Hepatocyte (in vitro differentiated cells): ENCODE measurements around the gene FBXW2. TPM values are rescaled to one million over a fixed set of nuclear protein-coding genes. Genes with fewer than 3 reads are reported as not detected.

Source experiments
- DNase-seq: peaks from one replicate; pipeline ENCODE4 v3.0.0-alpha.2; 2016; ENCODE audit warnings: low spot score
- H2AFZ ChIP-seq: fragments of 200-600 bp; sonication (generic); 2 replicates; pipeline ENCODE4 v1.6.0; 2016; ENCODE audit warnings: antibody characterized with exemption, mild to moderate bottlenecking
- H3K27ac ChIP-seq: fragments of 200-600 bp; sonication (generic); 2 replicates; pipeline ENCODE4 v1.5.1; 2016; ENCODE audit warnings: mild to moderate bottlenecking
- H3K27me3 ChIP-seq: fragments of 200-600 bp; sonication (generic); 2 replicates; pipeline ENCODE4 v1.6.1; 2016
- H3K36me3 ChIP-seq: fragments of 200-600 bp; sonication (generic); replicated peaks from 2 replicates; pipeline ENCODE4 v1.5.1; 2016; ENCODE audit warnings: low read depth; ENCODE audit not compliant: insufficient read depth
- H3K4me1 ChIP-seq: fragments of 200-600 bp; sonication (generic); 2 replicates; pipeline ENCODE4 v1.5.1; 2016; ENCODE audit warnings: mild to moderate bottlenecking, moderate library complexity; ENCODE audit not compliant: insufficient read depth
- H3K4me2 ChIP-seq: fragments of 200-600 bp; sonication (generic); 2 replicates; pipeline ENCODE4 v1.6.0; 2016
- H3K4me3 ChIP-seq: fragments of 200-600 bp; sonication (generic); 2 replicates; pipeline ENCODE4 v1.5.1; 2016; ENCODE audit warnings: mild to moderate bottlenecking
- H3K79me2 ChIP-seq: fragments of 200-600 bp; sonication (generic); 2 replicates; pipeline ENCODE4 v1.6.0; 2017; ENCODE audit warnings: mild to moderate bottlenecking
- H3K9me2 ChIP-seq: fragments of 200-600 bp; sonication (generic); replicated peaks from 2 replicates; pipeline ENCODE4 v1.6.0; 2017; ENCODE audit warnings: mild to moderate bottlenecking; ENCODE audit not compliant: insufficient read depth
- H3K9me3 ChIP-seq: fragments of 200-600 bp; sonication (generic); 2 replicates; pipeline ENCODE4 v1.5.1; 2016; ENCODE audit warnings: low read depth, mild to moderate bottlenecking
- H4K20me1 ChIP-seq: fragments of 200-600 bp; sonication (generic); 2 replicates; pipeline ENCODE4 v1.6.0; 2016; ENCODE audit warnings: mild to moderate bottlenecking; ENCODE audit not compliant: insufficient read depth, poor library complexity, severe bottlenecking
- EZH2 ChIP-seq: fragments of 200-600 bp; sonication (generic); IDR thresholded peaks from 2 replicates; pipeline ENCODE4 v1.6.1; 2016; ENCODE audit warnings: antibody characterized with exemption, mild to moderate bottlenecking, borderline replicate concordance
- EZH2phosphoT487 ChIP-seq: fragments of 200-600 bp; sonication (generic); IDR thresholded peaks from one replicate; pipeline ENCODE4 v1.6.1; 2018; ENCODE audit warnings: antibody characterized with exemption, mild to moderate bottlenecking, low read depth, moderate library complexity; ENCODE audit not compliant: unreplicated experiment, severe bottlenecking
- WGBS: methylation state at CpG from one replicate; pipeline ENCODE4 v1.1.6; 2016; ENCODE audit warnings: low lambda C conversion rate; ENCODE audit errors: missing lambda C conversion rate; 5-methylcytosine and 5-hydroxymethylcytosine counted together
- polyA plus RNA-seq: library from polyadenylated mRNA; unstranded; fragments of >200 nt; fragmentation: Nextera tagmentation; extraction: Ambion mirVana; gene quantifications from 2 replicates; pipeline ENCODE4 v1.2.1, GENCODE V29; 2016
- total RNA-seq: library from RNA; depleted of rRNA; stranded (reverse); fragments of >200 nt; gene quantifications from 2 replicates; pipeline ENCODE4 v1.2.3, GENCODE V29; 2014
- TF ChIP-seq, protein P1 (sequence below): fragments of 200-600 bp; sonication (generic); IDR thresholded peaks from 2 replicates; pipeline ENCODE4 v1.5.1; 2016; ENCODE audit warnings: antibody characterized with exemption, mild to moderate bottlenecking; ENCODE audit not compliant: poor library complexity

The FBXW2 gene
- total and polyA plus RNA-seq, 2 experiments from 2014 or later: 34.6 to 52.0 TPM

DNA sequence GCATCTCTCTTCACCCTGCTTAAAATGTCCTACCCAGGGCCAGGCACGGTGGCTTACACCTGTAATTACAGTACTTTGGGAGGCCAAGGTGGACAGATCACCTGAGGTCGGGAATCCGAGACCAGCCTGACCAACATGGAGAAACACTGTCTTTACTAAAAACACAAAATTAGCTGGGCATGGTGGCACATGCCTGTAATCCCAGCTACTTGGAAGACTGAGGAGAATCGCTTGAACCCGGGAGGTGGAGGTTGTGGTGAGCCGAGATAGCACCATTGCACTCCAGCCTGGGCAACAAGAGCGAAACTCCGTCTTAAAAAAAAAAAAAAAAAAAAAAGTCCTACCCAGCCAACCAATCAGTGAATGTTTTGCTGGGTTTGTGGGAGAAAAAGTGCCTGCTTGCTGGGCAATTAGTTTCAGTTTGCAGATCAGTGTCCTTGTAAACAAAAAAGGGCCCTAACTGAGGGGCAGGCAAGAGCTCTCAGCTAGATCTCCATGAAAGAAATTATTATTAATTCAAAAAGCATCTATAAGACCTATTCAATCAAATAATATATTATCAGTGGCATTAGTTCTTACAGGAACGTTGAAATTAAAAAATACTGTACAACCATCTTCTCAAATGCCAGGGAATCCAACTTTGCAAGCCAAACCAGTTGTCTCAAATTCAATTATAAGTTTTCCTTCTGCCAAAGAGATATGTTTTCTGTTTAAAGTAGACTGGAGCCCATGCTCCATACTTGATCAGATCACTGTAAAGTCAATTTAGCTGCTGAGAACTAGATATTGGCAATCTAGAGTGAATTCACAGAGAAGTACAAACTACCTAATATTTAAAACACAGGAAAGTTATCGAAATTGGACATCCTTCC, 82.9 kb downstream of the FBXW2 start:
- WGBS: 76% methylated on average over 10 of the region's 10 CpGs
- H3K9me2 ChIP-seq: no peaks in the 10 kb centered on the region
- H3K36me3 ChIP-seq: no peaks in the 10 kb centered on the region
- H2AFZ ChIP-seq: peak overlapping the region; percentile 6
- H4K20me1 ChIP-seq: peaks cover 7% of the 10 kb centered on the region
- DNase-seq: no peak
- no peak for TF ChIP-seq EZH2phosphoT487
- TF ChIP-seq EZH2: no peak
- peaks cover 78% of the 10 kb centered on the region for H3K79me2 ChIP-seq
- H3K27ac ChIP-seq: peak overlapping the region; percentile 19
- H3K4me3 ChIP-seq: no peak overlapping the region
- H3K27me3 ChIP-seq: no peaks in the 10 kb centered on the region
- peak overlapping the region; percentile 87 for H3K4me2 ChIP-seq
- peaks cover 3% of the 10 kb centered on the region for H3K4me1 ChIP-seq
- H3K9me3 ChIP-seq: no peaks in the 10 kb centered on the region

DNA sequence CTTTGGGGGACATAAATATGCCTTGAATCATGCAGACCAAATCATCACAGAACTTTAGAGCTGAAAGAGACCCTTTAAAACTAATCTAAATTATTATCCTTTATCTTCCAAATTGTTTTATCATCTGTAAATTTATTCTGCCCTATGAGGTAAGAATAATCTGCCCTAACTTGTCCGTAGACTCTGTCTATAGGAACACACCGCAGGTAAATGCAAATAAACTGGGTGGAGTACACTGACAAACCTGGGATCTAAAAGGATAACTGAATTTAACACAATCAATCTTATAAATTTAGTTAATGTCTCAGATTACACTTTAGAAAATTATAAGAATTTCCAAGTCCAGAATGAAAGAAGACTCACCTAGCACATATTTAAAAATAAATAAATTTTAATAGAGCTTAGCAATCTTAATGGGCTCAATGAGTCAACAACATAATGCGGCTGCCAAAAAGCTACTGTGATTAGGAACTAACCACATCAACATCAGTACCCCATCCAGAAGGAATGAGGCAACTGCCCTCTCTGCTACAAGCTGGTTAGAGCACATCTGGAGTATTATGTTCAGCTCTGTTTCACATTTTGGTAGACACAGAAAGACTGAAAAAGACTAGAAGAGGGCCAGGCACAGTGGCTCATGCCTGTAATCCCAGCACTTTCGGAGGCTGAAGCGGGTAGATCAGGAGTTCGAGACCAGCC, 84.5 kb downstream of the FBXW2 start:
- H3K4me2 ChIP-seq: no peak overlapping the region

GRCh38 chr9:120707170-120707569, 86.0 kb downstream of the FBXW2 start:
- no peak overlapping the region for H3K4me2 ChIP-seq
- no peaks in the 10 kb centered on the region for H3K9me2 ChIP-seq
- 75% methylated on average over 2 of the region's 2 CpGs for WGBS
- no peak for TF ChIP-seq EZH2
- no peak for TF ChIP-seq EZH2phosphoT487
- TF ChIP-seq, protein P1, sequence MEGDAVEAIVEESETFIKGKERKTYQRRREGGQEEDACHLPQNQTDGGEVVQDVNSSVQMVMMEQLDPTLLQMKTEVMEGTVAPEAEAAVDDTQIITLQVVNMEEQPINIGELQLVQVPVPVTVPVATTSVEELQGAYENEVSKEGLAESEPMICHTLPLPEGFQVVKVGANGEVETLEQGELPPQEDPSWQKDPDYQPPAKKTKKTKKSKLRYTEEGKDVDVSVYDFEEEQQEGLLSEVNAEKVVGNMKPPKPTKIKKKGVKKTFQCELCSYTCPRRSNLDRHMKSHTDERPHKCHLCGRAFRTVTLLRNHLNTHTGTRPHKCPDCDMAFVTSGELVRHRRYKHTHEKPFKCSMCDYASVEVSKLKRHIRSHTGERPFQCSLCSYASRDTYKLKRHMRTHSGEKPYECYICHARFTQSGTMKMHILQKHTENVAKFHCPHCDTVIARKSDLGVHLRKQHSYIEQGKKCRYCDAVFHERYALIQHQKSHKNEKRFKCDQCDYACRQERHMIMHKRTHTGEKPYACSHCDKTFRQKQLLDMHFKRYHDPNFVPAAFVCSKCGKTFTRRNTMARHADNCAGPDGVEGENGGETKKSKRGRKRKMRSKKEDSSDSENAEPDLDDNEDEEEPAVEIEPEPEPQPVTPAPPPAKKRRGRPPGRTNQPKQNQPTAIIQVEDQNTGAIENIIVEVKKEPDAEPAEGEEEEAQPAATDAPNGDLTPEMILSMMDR: no peak
- no peak for DNase-seq
- H4K20me1 ChIP-seq: peaks cover 7% of the 10 kb centered on the region
- H3K36me3 ChIP-seq: no peaks in the 10 kb centered on the region
- peaks cover 88% of the 10 kb centered on the region for H3K79me2 ChIP-seq
- no peak overlapping the region for H2AFZ ChIP-seq
- no peak overlapping the region for H3K4me3 ChIP-seq
- H3K4me1 ChIP-seq: no peaks in the 10 kb centered on the region
- H3K27me3 ChIP-seq: no peaks in the 10 kb centered on the region
- H3K27ac ChIP-seq: no peak overlapping the region
- no peaks in the 10 kb centered on the region for H3K9me3 ChIP-seq

More for the DNA sequence above, 84.5 kb downstream of the FBXW2 start:
- no peaks in the 10 kb centered on the region for H3K9me2 ChIP-seq
- H3K27ac ChIP-seq: no peak overlapping the region
- H3K36me3 ChIP-seq: no peaks in the 10 kb centered on the region
- WGBS: 92% methylated on average over 6 of the region's 6 CpGs
- H4K20me1 ChIP-seq: peaks cover 7% of the 10 kb centered on the region
- H3K79me2 ChIP-seq: peaks cover 89% of the 10 kb centered on the region
- TF ChIP-seq EZH2phosphoT487 (no peak), EZH2 (no peak)
- TF ChIP-seq, protein P1: no peak
- H3K4me1 ChIP-seq: peaks cover 3% of the 10 kb centered on the region
- H3K27me3 ChIP-seq: no peaks in the 10 kb centered on the region
- no peaks in the 10 kb centered on the region for H3K9me3 ChIP-seq
- no peak overlapping the region for H2AFZ ChIP-seq
- DNase-seq: no peak
- no peak overlapping the region for H3K4me3 ChIP-seq

Other genes with a start within 250 kb of the FBXW2 start
- 28.0 and 30.9 TPM in 2 replicates for gene CDK5RAP2, start 213.2 kb downstream of the FBXW2 start, total RNA-seq
- 23.9 and 28.8 TPM in 2 replicates for gene CDK5RAP2, start 213.2 kb downstream of the FBXW2 start, polyA plus RNA-seq
- 23.9 and 27.4 TPM in 2 replicates for gene MEGF9, start 78.9 kb downstream of the FBXW2 start, total RNA-seq
- gene MEGF9, start 78.9 kb downstream of the FBXW2 start, polyA plus RNA-seq: 6.4 and 10.3 TPM in 2 replicates
- gene PSMD5, start 49.5 kb upstream of the FBXW2 start, total RNA-seq: 13.3 and 14.7 TPM in 2 replicates
- gene PSMD5, start 49.5 kb upstream of the FBXW2 start, polyA plus RNA-seq: 10.4 and 12.1 TPM in 2 replicates
- gene PHF19, start 83.8 kb upstream of the FBXW2 start, total RNA-seq: 33.7 and 34.8 TPM in 2 replicates
- 25.4 and 30.9 TPM in 2 replicates for gene PHF19, start 83.8 kb upstream of the FBXW2 start, polyA plus RNA-seq
- 4.0 and 5.4 TPM in 2 replicates for gene TRAF1, start 133.4 kb upstream of the FBXW2 start, total RNA-seq
- 2.2 and 3.3 TPM in 2 replicates for gene TRAF1, start 133.4 kb upstream of the FBXW2 start, polyA plus RNA-seq